Upper lobe of left lung (tissue), 6 donors: ENCODE results near the gene PTPRN2. TPM values are rescaled to one million over a fixed set of nuclear protein-coding genes. Genes with fewer than 3 reads are reported as not detected.

Source experiments
- ATAC-seq, 2 donors: fragments of 200-7000 bp; cut with Tn5 transposase; one replicate each; pipeline ENCODE4 v1.9.1; 2022; ENCODE audit warnings: mild to moderate bottlenecking in 2 of 2, moderate library complexity in 2 of 2; ENCODE audit not compliant: low FRiP score in 2 of 2
- DNase-seq, 2 donors: peaks; one replicate each; pipeline ENCODE4 v3.0.0-alpha.2; 2019 to 2020
- H3K27ac ChIP-seq, 4 donors: fragments of 200-600 bp; sonication (generic); one replicate each; pipeline ENCODE4 v1.5.1; 2016 to 2019
- H3K27me3 ChIP-seq, 4 donors: fragments of 200-600 bp; sonication (generic); one replicate each; pipeline ENCODE4 v1.5.1; 2017 to 2019
- H3K36me3 ChIP-seq, 4 donors: fragments of 200-600 bp; sonication (generic); one replicate each; pipeline ENCODE4 v1.5.1; 2016 to 2019
- H3K4me1 ChIP-seq, 4 donors: fragments of 200-600 bp; sonication (generic); one replicate each; pipeline ENCODE4 v1.5.1; 2018 to 2019
- H3K4me3 ChIP-seq, 4 donors: fragments of 200-600 bp; sonication (generic); one replicate each; pipeline ENCODE4 v1.5.1; 2017 to 2019; ENCODE audit warnings: mild to moderate bottlenecking in 2 of 4, moderate library complexity in 1 of 4
- H3K9me3 ChIP-seq, 4 donors: fragments of 200-600 bp; sonication (generic); one replicate each; pipeline ENCODE4 v1.5.1; 2018 to 2019
- EP300 ChIP-seq, 4 donors: sonication (generic); formaldehyde crosslinking; IDR thresholded peaks; one replicate each; pipeline ENCODE4 v1.5.1; 2017; ENCODE audit warnings: antibody characterized with exemption in 4 of 4, control low read depth in 2 of 4
- POLR2A ChIP-seq, 4 donors: fragments of 450-650 bp; IDR thresholded peaks; one replicate each; pipeline ENCODE4 v1.5.1; 2016 to 2017; ENCODE audit warnings: antibody characterized with exemption in 4 of 4, mild to moderate bottlenecking in 2 of 4
- POLR2AphosphoS5 ChIP-seq, 2 donors: sonication (generic); formaldehyde crosslinking; IDR thresholded peaks; one replicate each; pipeline ENCODE4 v1.5.1; 2017; ENCODE audit warnings: antibody characterized with exemption in 2 of 2
- WGBS, 2 donors: methylation state at CpG; one replicate each; pipeline ENCODE4 v1.1.5; 2017 to 2018; 5-methylcytosine and 5-hydroxymethylcytosine counted together
- total RNA-seq, 6 donors: library from RNA; depleted of rRNA in 4 of 6; stranded (reverse); fragments of >200 nt in 4 of 6; gene quantifications; one replicate each; pipeline versions ENCODE4 v1.1.0 to v1.2.1, GENCODE V29; 2016 to 2021
- TF ChIP-seq, protein P1 (sequence below), 6 experiments: fragments of 450-650 bp in 4 of 6; fragments of 200-600 bp in 2 of 6; sonication (generic) in 2 of 6; IDR thresholded peaks; one replicate each; pipeline ENCODE4 v1.5.1; 2016 to 2019; ENCODE audit warnings: antibody characterized with exemption in 6 of 6
- donor health status: DM: no; HTN: no; CAD: no; lungs with moderate emphysema.
- donor health status: DM: no; HTN: yes; CAD: no; lungs with severe emphysema.

PTPRN2 gene
- total RNA-seq, 6 donors from 2014 or later, result 3.3 to 7.9 (median 5.2) TPM

DNA sequence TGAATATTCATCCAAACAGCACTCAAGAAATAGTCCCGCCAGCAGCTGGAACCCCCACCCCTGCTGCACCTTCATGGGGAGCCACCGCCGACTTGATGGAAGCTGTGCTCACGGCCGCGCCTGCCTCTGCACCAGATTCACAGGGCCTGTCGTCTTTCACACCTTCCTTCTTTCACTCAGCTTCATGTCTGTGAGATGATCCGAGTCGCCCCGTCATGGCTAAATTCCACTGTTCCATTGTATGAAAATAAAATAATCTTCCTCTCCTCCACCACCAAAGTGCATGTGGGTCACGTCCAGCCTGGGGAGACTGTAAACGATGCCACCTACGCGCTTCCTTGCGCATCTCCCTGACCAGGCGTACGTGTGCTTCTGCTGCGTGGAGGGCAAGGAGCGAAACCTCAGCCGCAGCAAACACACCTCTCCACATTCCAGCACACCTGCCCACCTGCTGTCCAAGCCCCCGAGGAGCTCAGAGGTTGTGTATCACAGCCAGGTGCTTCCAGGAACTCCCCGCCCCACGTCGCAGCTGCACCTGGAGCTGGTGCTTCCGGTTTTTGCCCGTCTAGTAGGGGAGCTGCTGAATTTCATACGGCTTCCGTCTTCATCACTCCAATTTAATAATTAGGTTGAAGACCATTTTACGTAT lies 137.0 kb downstream of the PTPRN2 start:
- DNase-seq (no peak), ATAC-seq (no peak)
- Histone ChIP-seq H3K9me3 (no peaks in the 10 kb centered on the region), H3K4me3 (no peak overlapping the region), H3K27ac (no peak overlapping the region), H3K4me1 (no peaks in the 10 kb centered on the region), H3K27me3 (no peaks in the 10 kb centered on the region), H3K36me3 (no peaks in the 10 kb centered on the region)
- WGBS, 2 donors, result 74 to 77% methylated on average over 29 of the region's 29 CpGs
- TF ChIP-seq POLR2AphosphoS5 (IDR thresholded peaks at IDR 0.05), result no peak
- TF ChIP-seq, protein P1, sequence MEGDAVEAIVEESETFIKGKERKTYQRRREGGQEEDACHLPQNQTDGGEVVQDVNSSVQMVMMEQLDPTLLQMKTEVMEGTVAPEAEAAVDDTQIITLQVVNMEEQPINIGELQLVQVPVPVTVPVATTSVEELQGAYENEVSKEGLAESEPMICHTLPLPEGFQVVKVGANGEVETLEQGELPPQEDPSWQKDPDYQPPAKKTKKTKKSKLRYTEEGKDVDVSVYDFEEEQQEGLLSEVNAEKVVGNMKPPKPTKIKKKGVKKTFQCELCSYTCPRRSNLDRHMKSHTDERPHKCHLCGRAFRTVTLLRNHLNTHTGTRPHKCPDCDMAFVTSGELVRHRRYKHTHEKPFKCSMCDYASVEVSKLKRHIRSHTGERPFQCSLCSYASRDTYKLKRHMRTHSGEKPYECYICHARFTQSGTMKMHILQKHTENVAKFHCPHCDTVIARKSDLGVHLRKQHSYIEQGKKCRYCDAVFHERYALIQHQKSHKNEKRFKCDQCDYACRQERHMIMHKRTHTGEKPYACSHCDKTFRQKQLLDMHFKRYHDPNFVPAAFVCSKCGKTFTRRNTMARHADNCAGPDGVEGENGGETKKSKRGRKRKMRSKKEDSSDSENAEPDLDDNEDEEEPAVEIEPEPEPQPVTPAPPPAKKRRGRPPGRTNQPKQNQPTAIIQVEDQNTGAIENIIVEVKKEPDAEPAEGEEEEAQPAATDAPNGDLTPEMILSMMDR (IDR thresholded peaks at IDR 0.05), result no peak
- TF ChIP-seq POLR2A (IDR thresholded peaks at IDR 0.05), result no peak
- no peak for TF ChIP-seq EP300 (IDR thresholded peaks at IDR 0.05)

DNA sequence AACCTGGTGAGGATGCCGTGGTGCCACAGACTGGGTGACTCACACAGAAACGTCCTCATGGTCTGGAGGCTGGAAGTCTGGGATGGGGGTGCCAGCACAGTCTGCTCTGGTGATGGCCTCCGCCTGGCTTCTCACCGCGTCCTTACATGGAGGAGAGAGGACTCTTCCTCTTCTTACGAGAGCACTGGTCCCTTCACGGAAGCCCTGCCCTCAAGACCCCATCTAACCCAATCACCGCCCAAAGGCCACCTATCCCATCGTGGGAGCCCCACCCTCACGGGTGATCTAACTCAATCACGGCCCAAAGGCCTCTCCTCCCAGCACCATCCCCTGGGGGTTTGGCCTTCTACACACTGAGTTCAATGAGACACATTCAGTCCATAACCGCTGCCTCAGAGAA lies 137.7 kb downstream of the PTPRN2 start:
- 91 to 93% methylated on average over 8 to 12 of the region's 12 CpGs for WGBS, 2 donors
- no peak for ATAC-seq
- H3K9me3 ChIP-seq, result no peaks in the 10 kb centered on the region
- no peak overlapping the region for H3K4me3 ChIP-seq
- H3K36me3 ChIP-seq, result no peaks in the 10 kb centered on the region
- no peak for DNase-seq
- TF ChIP-seq POLR2A (IDR thresholded peaks at IDR 0.05), result no peak
- no peaks in the 10 kb centered on the region for H3K4me1 ChIP-seq
- no peaks in the 10 kb centered on the region for H3K27me3 ChIP-seq
- H3K27ac ChIP-seq, result no peak overlapping the region

DNA sequence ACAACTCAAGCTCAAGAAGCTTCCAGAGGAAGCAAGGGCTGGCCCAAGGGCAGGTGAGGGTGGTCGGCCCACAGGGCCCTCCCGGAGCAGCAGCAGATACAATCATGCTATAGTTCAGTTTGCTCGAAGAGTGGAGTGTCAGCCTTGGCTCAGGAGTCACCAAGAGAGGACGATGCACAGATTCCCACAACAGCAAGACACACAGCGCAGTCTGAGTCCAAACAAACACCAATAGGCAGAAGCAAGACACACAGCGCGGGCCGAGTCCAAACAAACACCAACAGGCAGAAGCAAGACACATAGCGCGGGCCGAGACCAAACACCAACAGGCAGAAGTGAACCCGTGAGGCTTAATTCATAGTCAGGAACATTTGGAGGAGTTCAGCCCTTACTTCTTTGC lies 138.4 kb downstream of the PTPRN2 start:
- H3K9me3 ChIP-seq, result no peaks in the 10 kb centered on the region
- ATAC-seq (no peak), DNase-seq (no peak)

DNA sequence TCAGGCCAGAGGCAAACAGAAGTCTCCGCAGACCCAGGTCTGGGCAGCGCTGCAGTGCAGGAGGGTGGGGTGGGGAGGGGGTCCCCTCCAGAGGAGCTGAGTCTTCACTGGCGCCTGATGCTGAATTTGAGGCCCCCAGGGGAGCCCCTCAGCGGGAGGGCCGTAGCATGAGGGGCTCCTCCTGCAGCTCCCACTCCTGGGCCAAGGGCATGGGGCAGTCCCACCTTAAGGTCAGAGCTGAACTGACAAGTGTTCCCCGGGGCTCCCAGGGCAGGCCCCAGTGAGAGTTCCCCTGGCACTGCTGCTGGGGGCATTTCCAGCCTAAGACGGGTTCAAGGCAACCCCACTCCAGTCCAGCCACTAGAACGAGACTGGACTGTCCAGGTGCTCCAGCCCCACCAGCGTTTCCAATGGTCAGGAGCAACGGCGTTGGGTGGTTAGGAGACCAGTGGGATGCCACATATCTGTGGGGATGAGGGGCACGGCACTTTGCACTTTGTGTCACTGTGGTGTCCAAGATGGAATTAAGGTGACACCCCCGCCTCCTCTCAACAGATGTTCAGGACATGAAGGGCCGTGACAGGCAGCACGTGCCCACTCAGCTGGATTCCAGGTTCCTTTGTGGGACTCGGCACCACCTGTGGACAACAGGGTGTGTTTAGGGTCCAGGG lies 139.1 kb downstream of the PTPRN2 start:
- Histone ChIP-seq H3K4me3 (no peak overlapping the region), H3K36me3 (no peaks in the 10 kb centered on the region), H3K27ac (no peak overlapping the region), H3K27me3 (no peaks in the 10 kb centered on the region), H3K9me3 (no peaks in the 10 kb centered on the region), H3K4me1 (no peaks in the 10 kb centered on the region)
- ATAC-seq, result no peak
- WGBS, 2 donors, result 84 to 89% methylated on average over 10 to 15 of the region's 16 CpGs
- TF ChIP-seq POLR2A (IDR thresholded peaks at IDR 0.05), result no peak
- TF ChIP-seq, protein P1 (IDR thresholded peaks at IDR 0.05), result no peak
- TF ChIP-seq POLR2AphosphoS5 (IDR thresholded peaks at IDR 0.05), result no peak
- TF ChIP-seq EP300 (IDR thresholded peaks at IDR 0.05), result no peak
- DNase-seq, result peak in 1 of 2 donors; percentile 36

More for the DNA sequence above, 138.4 kb downstream of the PTPRN2 start:
- H3K4me1 ChIP-seq, result no peaks in the 10 kb centered on the region
- H3K27ac ChIP-seq, result no peak overlapping the region
- H3K36me3 ChIP-seq, result no peaks in the 10 kb centered on the region
- no peak overlapping the region for H3K4me3 ChIP-seq
- TF ChIP-seq EP300 (IDR thresholded peaks at IDR 0.05) (no peak), POLR2AphosphoS5 (IDR thresholded peaks at IDR 0.05) (no peak), POLR2A (IDR thresholded peaks at IDR 0.05) (no peak)
- TF ChIP-seq, protein P1 (IDR thresholded peaks at IDR 0.05), result no peak
- no peaks in the 10 kb centered on the region for H3K27me3 ChIP-seq
- WGBS, 2 donors, result 96 to 97% methylated on average over 9 to 12 of the region's 12 CpGs

DNA sequence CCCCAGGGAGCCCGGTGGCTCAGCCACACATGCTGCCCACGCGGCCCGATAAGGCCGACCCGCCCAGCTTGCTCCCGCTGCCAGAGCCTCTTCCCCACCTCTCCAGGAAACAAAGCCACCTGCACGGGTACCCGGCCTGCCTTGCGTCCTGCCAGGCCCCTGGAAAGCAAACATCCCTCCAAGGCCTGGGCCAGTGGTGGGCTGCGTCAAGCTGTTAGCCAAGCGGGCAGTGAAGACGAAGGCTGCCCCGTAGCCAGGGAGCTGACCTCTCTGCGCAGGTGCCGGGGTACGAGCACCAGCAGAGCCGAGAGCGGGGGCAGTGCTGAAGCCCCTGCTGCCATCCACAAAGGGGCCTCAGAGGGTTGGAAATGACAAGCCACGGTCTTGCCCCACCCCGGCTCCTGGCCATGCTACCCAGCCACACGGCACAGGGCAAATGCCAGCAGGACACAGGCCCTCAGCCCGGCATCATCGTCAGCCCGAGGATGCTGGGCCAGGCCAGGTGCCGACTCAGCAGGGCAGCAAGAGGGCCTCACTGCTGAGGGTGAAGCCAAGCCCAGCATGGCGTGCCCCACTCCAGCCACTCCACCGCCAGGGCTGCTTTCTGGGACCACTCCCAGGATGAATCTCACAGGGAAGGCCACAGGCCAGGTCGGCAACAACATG lies 140.0 kb downstream of the PTPRN2 start:
- no peak overlapping the region for H3K27ac ChIP-seq
- no peaks in the 10 kb centered on the region for H3K36me3 ChIP-seq
- H3K4me1 ChIP-seq, result no peaks in the 10 kb centered on the region
- no peak overlapping the region for H3K4me3 ChIP-seq
- no peaks in the 10 kb centered on the region for H3K9me3 ChIP-seq
- DNase-seq, result peak in 1 of 2 donors; percentile 74
- WGBS, 2 donors, result 88 to 90% methylated on average over 11 to 16 of the region's 29 CpGs
- no peak for ATAC-seq
- no peaks in the 10 kb centered on the region for H3K27me3 ChIP-seq
- TF ChIP-seq POLR2A (IDR thresholded peaks at IDR 0.05), result no peak
- no peak for TF ChIP-seq POLR2AphosphoS5 (IDR thresholded peaks at IDR 0.05)
- TF ChIP-seq EP300 (IDR thresholded peaks at IDR 0.05), result no peak
